ENCODE measurements around the gene POLD2.

GRCh38 chr7:44107116-44107960 lies 16.0 kb downstream of the POLD2 start:
- TF ChIP-seq HMGXB4 (CRISPR knock-in tag; IDR thresholded peaks at IDR 0.05; ENCODE audit: borderline replicate concordance in 1 of 2, low read depth in 1 of 2) (no peak), CTCF (CRISPR knock-in tag; IDR thresholded peaks at IDR 0.05) (no peak), ELF3 (CRISPR knock-in tag; IDR thresholded peaks at IDR 0.05) (no peak), GABPA (IDR thresholded peaks at IDR 0.05; ENCODE audit: low read depth, low read length) (no peak), GABPA (CRISPR knock-in tag; IDR thresholded peaks at IDR 0.05; ENCODE audit: low read depth) (no peak), MAFF (IDR thresholded peaks at IDR 0.05; ENCODE audit: low read depth, low read length) (no peak), SP1 (IDR thresholded peaks at IDR 0.05) (no peak), SP1 (CRISPR knock-in tag; IDR thresholded peaks at IDR 0.05) (no peak), YEATS4 (CRISPR knock-in tag; IDR thresholded peaks at IDR 0.05; ENCODE audit: borderline replicate concordance) (no peak), MTF1 (CRISPR knock-in tag; IDR thresholded peaks at IDR 0.05) (no peak), GLI4 (CRISPR knock-in tag; IDR thresholded peaks at IDR 0.05; ENCODE audit: borderline replicate concordance) (no peak), NFYC (CRISPR knock-in tag; IDR thresholded peaks at IDR 0.05) (no peak), ZFP41 (CRISPR knock-in tag; IDR thresholded peaks at IDR 0.05; ENCODE audit: borderline replicate concordance) (no peak), FOXK2 (IDR thresholded peaks at IDR 0.05) (no peak), POLR2AphosphoS5 (IDR thresholded peaks at IDR 0.05; ENCODE audit: low read depth, low read length) (no peak), RXRA (CRISPR knock-in tag; IDR thresholded peaks at IDR 0.05) (no peak)
